Stimulated activated naive B cell treated with anti-CD40 and anti-IgM and Interleukin-4, amounts not matched to agents 10 μg/mL and 1 μg/mL and 100 μg/mL, for 72 hours (primary cell): ENCODE measurements around the gene EGF.
A peak's percentile ranks its signal among the peaks of the same experiment; 100 is the strongest.

Experiments used
- ATAC-seq, 2 donors: fragments of 150-1000 bp; cut with Tn5 transposase; replicated peaks; 2 replicates each; pipeline ENCODE4 v1.10.0; 2021; ENCODE audit warnings: moderate library complexity in 1 of 2
- DNase-seq: peaks from one replicate; pipeline ENCODE4 v3.0.0; 2021
- H3K27ac Mint-ChIP-seq: one replicate; pipeline ENCODE4 v1.8.0; 2022; ENCODE audit warnings: mild to moderate bottlenecking, mixed read lengths
- H3K27me3 Mint-ChIP-seq, 2 donors: one replicate each; pipeline ENCODE4 v1.8.0; 2022; ENCODE audit warnings: mixed read lengths in 2 of 2
- H3K36me3 Mint-ChIP-seq, 2 donors: one replicate each; pipeline ENCODE4 v1.8.0; 2022; ENCODE audit warnings: mixed read lengths in 2 of 2, mild to moderate bottlenecking in 1 of 2
- H3K4me1 Mint-ChIP-seq, 2 donors: one replicate each; pipeline ENCODE4 v1.8.0; 2022; ENCODE audit warnings: mixed read lengths in 2 of 2, mild to moderate bottlenecking in 1 of 2
- H3K4me3 Mint-ChIP-seq, 2 donors: one replicate each; pipeline ENCODE4 v1.8.0; 2022; ENCODE audit warnings: mild to moderate bottlenecking in 2 of 2, mixed read lengths in 2 of 2, moderate library complexity in 1 of 2
- H3K9me3 Mint-ChIP-seq, 2 donors: one replicate each; pipeline ENCODE4 v1.8.0; 2022; ENCODE audit warnings: mixed read lengths in 2 of 2, mild to moderate bottlenecking in 1 of 2

The EGF gene

DNA sequence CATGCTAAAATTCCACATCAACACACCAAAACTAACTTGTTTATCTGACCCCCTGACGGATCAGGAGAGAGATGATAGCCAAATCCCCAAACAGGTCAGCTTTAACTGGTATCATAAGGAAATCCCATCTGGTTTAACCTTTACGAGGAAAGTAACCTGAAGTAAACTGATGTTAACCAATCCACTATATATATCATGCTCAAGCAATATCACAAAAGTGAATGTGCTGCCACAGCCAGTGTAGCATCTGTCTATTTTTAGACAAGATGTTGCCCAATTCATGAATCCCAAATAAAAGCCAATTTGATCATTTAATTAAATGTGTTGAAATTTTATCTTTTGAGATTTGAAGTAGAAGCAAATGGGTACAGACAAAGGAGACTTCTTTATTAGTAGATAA, 44.5 kb downstream of the EGF start:
- H3K27me3 Mint-ChIP-seq = peaks cover 5 to 10% of the 10 kb centered on the region in 2 donors
- no peaks in the 10 kb centered on the region for H3K4me1 Mint-ChIP-seq
- no peak overlapping the region for H3K4me3 Mint-ChIP-seq
- no peaks in the 10 kb centered on the region for H3K9me3 Mint-ChIP-seq
- ATAC-seq (no peak), DNase-seq (no peak)
- no peak overlapping the region for H3K27ac Mint-ChIP-seq
- no peaks in the 10 kb centered on the region for H3K36me3 Mint-ChIP-seq

GRCh38 chr4:109959195-109959594, 46.5 kb downstream of the EGF start:
- no peaks in the 10 kb centered on the region for H3K9me3 Mint-ChIP-seq
- H3K4me3 Mint-ChIP-seq = no peak overlapping the region
- peaks cover 8 to 12% of the 10 kb centered on the region in 2 donors for H3K27me3 Mint-ChIP-seq
- no peaks in the 10 kb centered on the region for H3K4me1 Mint-ChIP-seq
- DNase-seq (no peak), ATAC-seq (no peak)
- H3K36me3 Mint-ChIP-seq = no peaks in the 10 kb centered on the region
- H3K27ac Mint-ChIP-seq = no peak overlapping the region

- Mint-ChIP-seq H3K4me3 (no peak overlapping the region), H3K27ac (no peak overlapping the region), H3K4me1 (peaks cover 0 to 8% of the 10 kb centered on the region in 2 donors), H3K9me3 (no peaks in the 10 kb centered on the region), H3K36me3 (no peaks in the 10 kb centered on the region), H3K27me3 (peaks cover 8 to 12% of the 10 kb centered on the region in 2 donors)
- DNase-seq = no peak
- no peak for ATAC-seq
Observed at GRCh38 chr4:109962401-109962800, 49.7 kb downstream of the EGF start.

DNA sequence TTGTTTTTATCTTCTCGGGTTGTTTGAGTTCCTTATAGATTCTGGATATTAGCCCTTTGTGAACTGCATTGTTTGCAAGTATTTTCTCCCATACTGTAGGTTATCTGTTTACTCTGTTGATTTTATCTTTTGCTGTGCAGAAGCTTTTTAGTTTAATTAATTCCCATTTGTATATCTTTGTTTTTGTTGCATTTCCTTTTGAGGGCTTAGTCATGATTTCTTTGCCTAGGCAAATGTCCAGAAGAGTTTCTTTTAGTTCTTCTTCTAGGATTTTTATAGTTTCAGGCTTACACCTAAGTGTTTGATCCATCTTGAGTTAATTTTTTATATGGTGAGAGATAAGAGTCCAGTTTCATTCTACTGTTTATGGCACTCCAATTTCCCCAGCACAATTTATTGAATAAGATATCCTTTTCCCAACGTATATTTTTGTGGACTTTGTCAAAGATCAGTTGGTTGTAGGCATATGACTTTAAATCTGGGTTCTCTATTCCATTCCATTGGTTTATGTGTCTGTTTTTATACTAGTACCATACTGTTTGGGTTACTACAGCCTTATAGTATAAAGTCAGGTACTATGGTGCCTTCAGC, 54.3 kb downstream of the EGF start:
- ATAC-seq (no peak), DNase-seq (no peak)
- Mint-ChIP-seq H3K27ac (peak overlapping the region; percentile 66), H3K9me3 (no peaks in the 10 kb centered on the region), H3K27me3 (peaks cover 5 to 11% of the 10 kb centered on the region in 2 donors), H3K4me1 (peaks cover 11 to 33% of the 10 kb centered on the region in 2 donors), H3K4me3 (no peak overlapping the region), H3K36me3 (no peaks in the 10 kb centered on the region)

DNA sequence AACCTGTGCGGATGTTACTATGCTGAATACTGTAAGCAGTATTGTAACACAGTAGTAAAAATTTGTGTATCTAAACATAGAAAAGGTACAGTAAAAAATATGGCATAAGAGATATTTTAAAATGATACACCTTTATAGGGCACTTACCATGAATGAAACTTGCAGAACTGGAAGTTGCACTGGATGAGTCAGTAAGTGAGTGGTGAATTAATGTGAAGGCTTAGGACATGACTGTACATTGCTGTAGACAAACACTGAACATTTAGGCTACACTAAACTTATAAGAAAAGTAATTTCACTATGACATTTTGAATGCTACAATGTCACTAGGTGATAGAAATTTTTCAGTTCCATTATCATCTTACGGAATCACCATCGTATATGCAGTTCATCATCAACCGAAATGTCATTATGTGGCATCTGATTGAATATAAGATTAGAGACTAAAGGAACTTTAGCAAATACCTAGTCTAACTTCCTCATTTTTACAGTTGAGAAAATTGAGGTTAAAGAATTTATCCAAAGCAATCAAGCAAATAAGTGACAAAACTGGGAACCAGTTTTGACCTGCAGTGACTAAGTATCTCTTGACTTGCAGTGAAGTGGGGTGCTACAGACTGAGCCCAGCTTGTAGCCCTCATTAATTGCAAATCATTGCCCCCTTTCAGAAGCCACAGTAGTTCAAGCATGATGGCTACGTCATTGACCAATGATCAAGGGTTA, 55.3 kb downstream of the EGF start:
- Mint-ChIP-seq H3K36me3 (no peaks in the 10 kb centered on the region), H3K9me3 (no peaks in the 10 kb centered on the region), H3K4me1 (peaks cover 11 to 33% of the 10 kb centered on the region in 2 donors), H3K27ac (peak overlapping the region; percentile 31), H3K4me3 (no peak overlapping the region), H3K27me3 (peaks cover 0 to 11% of the 10 kb centered on the region in 2 donors)
- peak; percentile 94 to 97 for ATAC-seq
- no peak for DNase-seq

DNA sequence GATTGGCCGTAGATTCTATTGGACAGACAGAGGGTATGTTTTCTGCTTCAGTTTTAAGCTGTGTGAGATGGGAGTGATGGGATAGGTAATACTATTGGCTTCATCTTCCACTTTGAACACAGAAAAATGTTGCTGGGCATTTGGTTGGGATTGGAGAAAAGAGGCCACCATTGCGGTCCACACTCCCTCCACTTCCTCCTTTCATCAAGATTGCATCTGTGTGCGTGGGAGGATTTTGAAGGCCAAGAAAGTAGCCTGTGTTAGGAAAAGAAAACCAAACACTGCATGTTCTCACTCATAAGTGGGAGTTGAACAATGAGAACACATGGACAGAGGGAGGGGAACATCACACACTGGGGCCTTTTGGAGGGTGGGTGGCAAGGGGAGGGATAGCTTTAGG, 56.4 kb downstream of the EGF start:
- DNase-seq (no peak), ATAC-seq (no peak)
- Mint-ChIP-seq H3K27ac (no peak overlapping the region), H3K36me3 (no peaks in the 10 kb centered on the region), H3K9me3 (no peaks in the 10 kb centered on the region), H3K4me3 (no peak overlapping the region), H3K4me1 (peaks cover 11 to 33% of the 10 kb centered on the region in 2 donors), H3K27me3 (peaks cover 0 to 11% of the 10 kb centered on the region in 2 donors)

DNA sequence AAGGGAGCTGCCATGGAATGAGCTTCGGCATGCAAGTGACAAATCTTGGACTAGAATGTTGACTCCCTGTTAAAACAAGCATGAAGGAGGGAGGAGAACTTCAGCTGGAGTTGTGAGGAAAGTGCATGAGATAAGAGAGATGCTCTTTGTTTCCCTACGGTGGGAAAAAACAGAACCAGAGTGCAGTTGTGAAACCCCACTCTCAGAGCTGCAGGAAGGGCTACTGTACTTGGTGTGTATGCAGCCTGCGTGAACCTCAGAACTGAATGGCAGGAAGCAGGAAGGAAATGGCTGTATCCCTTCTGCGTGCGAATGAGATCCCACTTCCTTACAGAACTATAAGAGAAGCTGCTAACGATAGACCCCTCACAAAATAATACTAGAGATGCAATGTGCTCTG, 57.2 kb downstream of the EGF start:
- H3K4me3 Mint-ChIP-seq = no peak overlapping the region
- H3K27ac Mint-ChIP-seq = no peak overlapping the region
- no peaks in the 10 kb centered on the region for H3K9me3 Mint-ChIP-seq
- DNase-seq = no peak
- H3K4me1 Mint-ChIP-seq = peaks cover 11 to 33% of the 10 kb centered on the region in 2 donors
- H3K27me3 Mint-ChIP-seq = peaks cover 0 to 11% of the 10 kb centered on the region in 2 donors
- H3K36me3 Mint-ChIP-seq = no peaks in the 10 kb centered on the region
- ATAC-seq = no peak

- no peaks in the 10 kb centered on the region for H3K9me3 Mint-ChIP-seq
- no peaks in the 10 kb centered on the region for H3K36me3 Mint-ChIP-seq
- peaks cover 0 to 11% of the 10 kb centered on the region in 2 donors for H3K27me3 Mint-ChIP-seq
Observed at GRCh38 chr4:109972786-109973528, 60.3 kb downstream of the EGF start.

GRCh38 chr4:109973529-109973905, 60.8 kb downstream of the EGF start:
- ATAC-seq (no peak), DNase-seq (no peak)
- H3K36me3 Mint-ChIP-seq = no peaks in the 10 kb centered on the region
- no peaks in the 10 kb centered on the region for H3K9me3 Mint-ChIP-seq
- peaks cover 11 to 16% of the 10 kb centered on the region in 2 donors for H3K4me1 Mint-ChIP-seq
- peaks cover 0 to 11% of the 10 kb centered on the region in 2 donors for H3K27me3 Mint-ChIP-seq
- H3K27ac Mint-ChIP-seq = no peak overlapping the region
- no peak overlapping the region for H3K4me3 Mint-ChIP-seq

More at GRCh38 chr4:109972786-109973528, 60.3 kb downstream of the EGF start:
- no peak for DNase-seq
- Mint-ChIP-seq H3K27ac (no peak overlapping the region), H3K4me1 (peaks cover 11 to 21% of the 10 kb centered on the region in 2 donors), H3K4me3 (no peak overlapping the region)
- ATAC-seq = no peak

DNA sequence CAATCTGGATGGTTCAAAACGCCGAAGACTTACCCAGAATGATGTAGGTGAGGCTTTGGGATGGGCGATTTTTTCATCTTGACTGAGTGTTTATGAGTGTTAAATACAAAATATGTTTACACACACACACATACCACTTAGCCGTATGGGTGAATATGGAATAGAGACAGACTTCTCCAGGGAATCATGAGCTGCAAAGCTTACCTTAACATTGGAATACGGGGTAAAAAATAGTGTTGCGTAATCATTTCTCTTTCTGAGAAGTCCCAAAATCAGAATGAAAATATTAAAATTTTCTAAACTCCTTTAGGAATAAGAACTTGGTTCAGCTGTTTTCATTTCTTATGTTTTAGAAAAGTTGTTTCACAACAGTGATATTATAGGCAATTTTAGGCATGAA, 63.5 kb downstream of the EGF start:
- H3K36me3 Mint-ChIP-seq = no peaks in the 10 kb centered on the region
- H3K27me3 Mint-ChIP-seq = peaks cover 6 to 11% of the 10 kb centered on the region in 2 donors
- ATAC-seq (no peak), DNase-seq (no peak)
- H3K9me3 Mint-ChIP-seq = no peaks in the 10 kb centered on the region
- no peaks in the 10 kb centered on the region for H3K4me1 Mint-ChIP-seq
- no peak overlapping the region for H3K4me3 Mint-ChIP-seq
- no peak overlapping the region for H3K27ac Mint-ChIP-seq

DNA sequence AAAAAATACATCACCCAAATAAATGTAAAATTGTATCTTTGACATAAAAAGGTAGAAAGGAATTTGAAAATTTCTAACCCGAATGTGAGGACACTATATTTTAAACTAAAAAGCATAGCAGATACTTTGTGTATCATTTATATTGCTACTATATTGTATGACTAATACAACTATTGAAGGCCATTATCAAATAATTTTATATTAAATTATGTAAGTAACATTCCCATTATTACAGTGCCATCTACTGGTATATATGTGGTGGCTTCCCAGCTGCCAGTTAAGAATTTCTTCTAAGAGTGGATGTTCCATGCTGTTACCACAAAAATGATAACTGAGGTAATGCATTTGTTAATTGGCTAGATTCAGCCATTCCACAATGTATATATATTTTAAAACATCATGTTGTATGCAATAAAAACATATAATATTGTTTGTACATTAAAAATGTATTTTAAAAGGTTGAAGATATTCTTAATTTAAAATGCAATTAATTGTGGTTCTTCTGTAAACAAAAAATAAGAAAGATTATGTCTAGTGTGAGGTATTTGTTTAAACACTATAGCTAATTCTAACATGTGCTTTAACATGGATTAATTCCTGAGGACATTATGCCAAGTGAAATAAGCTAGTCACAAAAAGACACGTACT, 65.3 kb downstream of the EGF start:
- no peaks in the 10 kb centered on the region for H3K4me1 Mint-ChIP-seq
- no peaks in the 10 kb centered on the region for H3K9me3 Mint-ChIP-seq
- H3K27ac Mint-ChIP-seq = no peak overlapping the region
- no peak overlapping the region for H3K4me3 Mint-ChIP-seq
- H3K27me3 Mint-ChIP-seq = peaks cover 6% of the 10 kb centered on the region in 2 donors
- ATAC-seq (peak in 1 of 2 donors; percentile 50), DNase-seq (no peak)
- H3K36me3 Mint-ChIP-seq = no peaks in the 10 kb centered on the region

DNA sequence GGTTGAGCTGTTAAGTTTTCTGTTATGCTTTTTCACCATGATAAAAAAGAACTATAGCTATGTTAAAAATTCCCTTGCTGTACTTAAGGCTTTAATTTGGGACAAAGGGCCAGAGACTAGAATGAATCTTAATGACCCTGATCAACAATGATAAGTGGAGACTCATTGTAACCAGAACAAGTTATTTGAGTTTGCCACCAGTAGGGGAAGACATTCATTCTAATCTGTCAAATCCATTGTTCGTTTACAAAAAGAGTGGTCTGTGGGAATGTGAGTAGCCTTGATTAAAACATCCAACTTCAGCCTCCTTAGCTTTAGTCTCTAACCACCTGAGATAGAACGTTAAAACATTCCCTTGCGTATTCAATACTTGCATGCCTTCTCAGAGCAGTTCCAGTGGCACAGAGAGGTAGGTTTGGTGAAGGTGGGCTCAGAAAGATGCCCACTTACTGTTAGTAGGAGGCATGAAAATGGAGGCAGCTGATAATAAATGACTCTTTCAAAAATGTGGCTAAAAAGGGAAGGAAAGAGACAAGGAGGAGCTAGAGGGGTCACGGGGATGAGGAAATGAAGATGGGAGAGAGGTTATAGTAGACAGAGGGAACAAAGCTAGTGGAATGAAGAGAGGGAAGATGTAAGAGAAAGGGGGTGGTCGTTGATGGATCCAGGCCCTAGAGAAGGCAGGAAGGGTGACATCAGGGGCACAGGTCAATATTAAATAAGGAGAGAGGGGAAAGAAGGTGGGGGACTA, 66.2 kb downstream of the EGF start:
- DNase-seq (no peak), ATAC-seq (no peak)
- H3K27ac Mint-ChIP-seq = no peak overlapping the region
- peaks cover 6% of the 10 kb centered on the region in 2 donors for H3K27me3 Mint-ChIP-seq
- no peak overlapping the region for H3K4me3 Mint-ChIP-seq
- no peaks in the 10 kb centered on the region for H3K4me1 Mint-ChIP-seq
- no peaks in the 10 kb centered on the region for H3K9me3 Mint-ChIP-seq
- no peaks in the 10 kb centered on the region for H3K36me3 Mint-ChIP-seq

DNA sequence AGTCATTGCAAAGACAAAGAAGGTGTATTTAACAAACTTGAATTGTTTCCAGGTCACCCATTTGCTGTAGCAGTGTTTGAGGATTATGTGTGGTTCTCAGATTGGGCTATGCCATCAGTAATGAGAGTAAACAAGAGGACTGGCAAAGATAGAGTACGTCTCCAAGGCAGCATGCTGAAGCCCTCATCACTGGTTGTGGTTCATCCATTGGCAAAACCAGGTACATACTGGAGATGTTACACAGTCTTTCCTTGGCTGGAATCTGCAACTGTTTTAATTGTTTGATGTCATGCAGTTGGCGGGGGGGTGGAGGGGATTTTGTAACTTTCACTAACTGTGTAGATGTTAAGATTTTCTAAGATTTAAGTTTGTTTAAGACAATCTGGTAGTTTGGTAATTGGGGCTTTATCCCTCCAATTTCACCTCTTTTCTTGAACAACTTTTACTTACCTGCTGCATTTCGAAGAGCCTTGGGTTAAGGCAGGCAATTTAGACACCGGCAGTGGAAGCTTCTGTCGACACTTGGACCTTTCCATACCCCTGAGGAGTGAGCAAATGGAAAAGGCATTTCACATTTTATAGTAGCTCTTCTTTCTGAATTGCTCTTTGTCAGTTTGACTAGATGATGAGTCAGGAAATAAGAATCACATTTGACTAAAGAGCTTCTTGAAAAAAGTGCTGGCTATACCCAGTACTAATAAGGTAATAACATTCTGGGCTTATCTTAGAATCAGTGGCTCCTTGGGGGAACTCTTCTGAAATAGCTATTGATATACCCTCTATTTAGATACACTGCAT, 67.4 kb downstream of the EGF start:
- H3K9me3 Mint-ChIP-seq = no peaks in the 10 kb centered on the region
- H3K4me3 Mint-ChIP-seq = no peak overlapping the region
- no peaks in the 10 kb centered on the region for H3K36me3 Mint-ChIP-seq
- no peak overlapping the region for H3K27ac Mint-ChIP-seq
- ATAC-seq (no peak), DNase-seq (no peak)
- H3K4me1 Mint-ChIP-seq = no peaks in the 10 kb centered on the region
- peaks cover 6% of the 10 kb centered on the region in 2 donors for H3K27me3 Mint-ChIP-seq
